Lung microvascular endothelial cell (primary cell): Measurements from ENCODE around the gene GOLGA6L2. TPM values are rescaled to one million over a fixed set of nuclear protein-coding genes. Genes with fewer than 3 reads are reported as not detected.
"Not testable (repeated sequence)": the region's sequence is repeated elsewhere in the genome, so short reads cannot be mapped to it uniquely, and the experiment has no call there.

Source experiments
- DNase-seq, 2 donors: peaks; one replicate each; pipeline versions ENCODE4 v3.0.0 to v3.0.0-alpha.2; 2010; ENCODE audit warnings: low read depth in 2 of 2
- total RNA-seq: library from RNA; depleted of rRNA; stranded (reverse); fragments of >200 nt; gene quantifications from 2 replicates; pipeline ENCODE4 v1.2.1, GENCODE V29; 2014

The GOLGA6L2 gene
- total RNA-seq, result not detected in 2 replicates

- no peak for DNase-seq
These were observed at the start of gene GOLGA6L2 for GRCh38 chr15:23447107-23447500. Gene GOLGA6L2 (minus strand): TSS chr15:23447243. CDS start chr15:23447181, 62 bp downstream.

GRCh38 chr15:23484870-23485269 is 37.8 kb upstream of the GOLGA6L2 start:
- DNase-seq, result no peak

- DNase-seq, result no peak
These were observed 36.8 kb upstream of the GOLGA6L2 start for GRCh38 chr15:23483821-23484299.

- no peak for DNase-seq
These were observed 35.9 kb upstream of the GOLGA6L2 start for GRCh38 chr15:23482764-23483489.

GRCh38 chr15:23482228-23482627 is 35.2 kb upstream of the GOLGA6L2 start:
- no peak for DNase-seq

GRCh38 chr15:23477920-23478319 is 30.9 kb upstream of the GOLGA6L2 start:
- DNase-seq, result no peak

GRCh38 chr15:23472678-23473077 is 25.6 kb upstream of the GOLGA6L2 start:
- DNase-seq, result no peak

- DNase-seq, result no peak
These were observed 25.0 kb upstream of the GOLGA6L2 start for GRCh38 chr15:23472033-23472432.

- peak; percentile 25 to 53 for DNase-seq
These were observed 20.1 kb upstream of the GOLGA6L2 start for GRCh38 chr15:23467110-23467600.

- DNase-seq, result no peak
These were observed 10.8 kb upstream of the GOLGA6L2 start for GRCh38 chr15:23457890-23458289.

- DNase-seq, result no peak
These were observed 582 bp downstream of the GOLGA6L2 start for GRCh38 chr15:23446215-23447106.

GRCh38 chr15:23444269-23444668 is 2.8 kb downstream of the GOLGA6L2 start:
- no peak for DNase-seq

- no peak for DNase-seq
These were observed 5.8 kb downstream of the GOLGA6L2 start for GRCh38 chr15:23441204-23441603.

GRCh38 chr15:23440596-23440995 is 6.4 kb downstream of the GOLGA6L2 start:
- DNase-seq, result no peak

- DNase-seq, result no peak
These were observed 7.5 kb downstream of the GOLGA6L2 start for GRCh38 chr15:23439513-23439912.

- no peak for DNase-seq
These were observed 8.1 kb downstream of the GOLGA6L2 start for GRCh38 chr15:23438816-23439466.

- DNase-seq, result no peak
These were observed 9.4 kb downstream of the GOLGA6L2 start for GRCh38 chr15:23437673-23438072.

- no peak for DNase-seq
These were observed 9.9 kb downstream of the GOLGA6L2 start for GRCh38 chr15:23437146-23437545.

- DNase-seq, result no peak
These were observed 10.6 kb downstream of the GOLGA6L2 start for GRCh38 chr15:23436421-23436820.

- DNase-seq, result not testable (repeated sequence)
These were observed 12.3 kb downstream of the GOLGA6L2 start for GRCh38 chr15:23434699-23435098.

GRCh38 chr15:23425327-23425726 is 21.7 kb downstream of the GOLGA6L2 start:
- DNase-seq, result not testable (repeated sequence)
